Panc1 (cell line): Measurements from ENCODE around the gene LIMK1. TPM values are rescaled to one million over a fixed set of nuclear protein-coding genes. Genes with fewer than 3 reads are reported as not detected.

Source experiments
- ATAC-seq: fragments of 200-7000 bp; cut with Tn5 transposase; 2 replicates; pipeline ENCODE4 v1.9.1; 2020; ENCODE audit warnings: mild to moderate bottlenecking, moderate library complexity
- BruUV-seq: library from RNA; stranded (reverse); fragments of 400-500 nt; replicated peaks from 2 replicates; lab custom pipeline; 2021; lab: Mats Ljungman, UMichigan
- CTCF ChIA-PET: fragments of 300-600 bp; sonication (Branson Sonifier 250); formaldehyde crosslinking; loops from one replicate; lab custom pipeline; 2022; ENCODE audit warnings: antibody characterized with exemption; lab: Charles Lee
- POLR2A ChIA-PET: fragments of 300-600 bp; sonication (Branson Sonifier 250); formaldehyde crosslinking; loops from one replicate; lab custom pipeline; 2022; ENCODE audit warnings: antibody characterized with exemption; lab: Charles Lee
- DNase-seq: peaks from one replicate; pipeline ENCODE4 v3.0.0-alpha.2; 2010; ENCODE audit warnings: low read depth, low spot score
- H3K27ac ChIP-seq: 2 replicates; pipeline ENCODE4 v1.5.1; 2011; ENCODE audit warnings: mild to moderate bottlenecking, low read length, inconsistent platforms
- H3K27me3 ChIP-seq: fragments of 200-500 bp; sonication (Bioruptor generic); 2 replicates; pipeline ENCODE4 v1.6.0; 2014; ENCODE audit warnings: low read length, inconsistent platforms; ENCODE audit not compliant: control insufficient read depth, insufficient read depth
- H3K36me3 ChIP-seq: fragments of 200-500 bp; sonication (Bioruptor generic); 2 replicates; pipeline ENCODE4 v1.5.1; 2014; ENCODE audit warnings: inconsistent platforms, mild to moderate bottlenecking, low read length, moderate library complexity; ENCODE audit not compliant: control insufficient read depth, insufficient read depth
- H3K4me1 ChIP-seq: 2 replicates; pipeline ENCODE4 v1.5.1; 2011; ENCODE audit warnings: inconsistent platforms, mild to moderate bottlenecking, low read length, moderate library complexity; ENCODE audit not compliant: control insufficient read depth, insufficient read depth
- H3K4me3 ChIP-seq, 2 experiments: 2 replicates each; pipeline ENCODE4 v1.5.1; 2011 to 2012; ENCODE audit warnings: low read depth in 2 of 2, low read length in 2 of 2, mild to moderate bottlenecking in 2 of 2, inconsistent platforms in 1 of 2, moderate library complexity in 1 of 2
- H3K9me3 ChIP-seq: fragments of 200-500 bp; sonication (Bioruptor generic); 2 replicates; pipeline ENCODE4 v1.5.1; 2014; ENCODE audit warnings: low read depth, mild to moderate bottlenecking, inconsistent platforms, low read length, moderate library complexity; ENCODE audit not compliant: control insufficient read depth, insufficient read depth
- CTCF ChIP-seq: fragments of 450-650 bp; IDR thresholded peaks from 2 replicates; pipeline ENCODE4 v1.5.1; 2017; ENCODE audit warnings: mild to moderate bottlenecking
- POLR2AphosphoS5 ChIP-seq: IDR thresholded peaks from 2 replicates; pipeline ENCODE4 v1.6.1; 2012; ENCODE audit warnings: mild to moderate bottlenecking, low read depth, low read length, moderate library complexity
- REST ChIP-seq, 2 experiments: IDR thresholded peaks; 2 replicates each; pipeline ENCODE4 v1.6.1; 2011 to 2012; ENCODE audit warnings: low read depth in 2 of 2, control low read depth in 1 of 2, low read length in 1 of 2, mild to moderate bottlenecking in 1 of 2, moderate library complexity in 1 of 2; ENCODE audit not compliant: insufficient read depth in 1 of 2
- SIN3A ChIP-seq: IDR thresholded peaks from 2 replicates; pipeline ENCODE4 v1.6.1; 2012; ENCODE audit warnings: low read depth, mild to moderate bottlenecking, low read length, moderate library complexity, borderline replicate concordance; ENCODE audit not compliant: insufficient read depth
- TCF7L2 ChIP-seq: IDR thresholded peaks from 2 replicates; pipeline ENCODE4 v1.6.1; 2011; ENCODE audit warnings: mild to moderate bottlenecking, low read depth, low read length, inconsistent platforms
- in situ Hi-C: cut with HindIII; loops from 2 replicates; pipeline ENCODE4 v1.10.0; 2016; ENCODE audit warnings: low sequenced_read_pairs, low pct_unique_long_range_greater_than_20kb
- intact Hi-C: fragments of 100-400 bp; cut with micrococcal nuclease; formaldehyde crosslinking; loops from one replicate; pipeline ENCODE4 v1.10.0; 2022; ENCODE audit not compliant: unreplicated experiment
- total RNA-seq: library from RNA; stranded (reverse); gene quantifications from one replicate; pipeline ENCODE4 v1.2.1, GENCODE V29; 2021; ENCODE audit not compliant: unreplicated experiment

The LIMK1 gene
- total RNA-seq, 1 experiment from 2014 or later: 59.6 TPM

- intact Hi-C loops: loop anchor here (10.0 kb wide), 1 partner anchor 142 kb away; no protein-coding TSS in a partner anchor
Observed at GRCh38 chr7:74063223-74063641, 20.4 kb upstream of the LIMK1 start.

GRCh38 chr7:74063646-74064045 is 20.0 kb upstream of the LIMK1 start:
- CTCF ChIA-PET: interaction anchor here (0.7 to 1.8 kb wide), 2 partner anchors 12 to 120 kb away, joined by 4 to 7 read pairs; no protein-coding TSS in a partner anchor
- ATAC-seq: no peak
- H3K4me3 ChIP-seq: no peak overlapping the region
- intact Hi-C loops: loop anchor here (10.0 kb wide), 1 partner anchor 141 kb away; no protein-coding TSS in a partner anchor
- no peak for DNase-seq
- H3K9me3 ChIP-seq: no peaks in the 10 kb centered on the region
- in situ Hi-C loops: no loop called here
- H3K27me3 ChIP-seq: no peaks in the 10 kb centered on the region
- no peaks in the 10 kb centered on the region for H3K36me3 ChIP-seq
- BruUV-seq: no TSS peak
- no peak overlapping the region for H3K27ac ChIP-seq
- no peak for TF ChIP-seq REST (IDR thresholded peaks at IDR 0.05; ENCODE audit: insufficient read depth in 1 of 2, low read depth in 2 of 2, low read length in 1 of 2)
- TF ChIP-seq TCF7L2: no peak
- no peak for TF ChIP-seq CTCF
- TF ChIP-seq SIN3A: no peak
- TF ChIP-seq POLR2AphosphoS5: no peak
- peaks cover 10% of the 10 kb centered on the region; the same call in 1 of the 2 replicates for H3K4me1 ChIP-seq
- POLR2A ChIA-PET: no interaction called here

More at GRCh38 chr7:74063223-74063641, 20.4 kb upstream of the LIMK1 start:
- no TSS peak for BruUV-seq
- no peaks in the 10 kb centered on the region for H3K27me3 ChIP-seq
- in situ Hi-C loops: no loop called here
- ATAC-seq (no peak), DNase-seq (no peak)
- no peaks in the 10 kb centered on the region for H3K9me3 ChIP-seq
- H3K27ac ChIP-seq: no peak overlapping the region
- peaks cover 10% of the 10 kb centered on the region; the same call in 1 of the 2 replicates for H3K4me1 ChIP-seq
- ChIA-PET POLR2A (no interaction called here), CTCF (interaction anchor here (0.7 to 1.8 kb wide), 2 partner anchors 11 to 120 kb away, joined by 4 to 7 read pairs; no protein-coding TSS in a partner anchor)
- TF ChIP-seq POLR2AphosphoS5 (no peak), TCF7L2 (no peak), CTCF (no peak), REST (IDR thresholded peaks at IDR 0.05; ENCODE audit: insufficient read depth in 1 of 2, low read depth in 2 of 2, low read length in 1 of 2) (no peak), SIN3A (no peak)
- H3K36me3 ChIP-seq: no peaks in the 10 kb centered on the region
- H3K4me3 ChIP-seq: no peak overlapping the region
